ENCODE measurements around the gene SLC35C1. TPM values are rescaled to one million over a fixed set of nuclear protein-coding genes. Genes with fewer than 3 reads are reported as not detected.

SLC35C1 gene
- total and polyA plus RNA-seq, 8 donors = 6.6 to 30.7 (median 7.7) TPM

GRCh38 chr11:45809456-45810395 is 4.8 kb downstream of the SLC35C1 start:
- intact Hi-C loops (cut with DNase I) = no loop called here
- H3K9me3 ChIP-seq = no peaks in the 10 kb centered on the region

GRCh38 chr11:45810431-45811108 is 5.6 kb downstream of the SLC35C1 start:
- H3K4me1 ChIP-seq = peaks cover 27 to 42% of the 10 kb centered on the region in 2 donors
- no peaks in the 10 kb centered on the region for H3K27me3 ChIP-seq
- DNase-seq (no peak), ATAC-seq (no peak)
- H3K9me3 ChIP-seq = no peaks in the 10 kb centered on the region
- no peak for TF ChIP-seq CTCF (IDR thresholded peaks at IDR 0.05)
- H3K27ac ChIP-seq = no peak overlapping the region
- intact Hi-C loops (cut with DNase I) = no loop called here
- H3K36me3 ChIP-seq = peaks cover 0 to 50% of the 10 kb centered on the region in 2 donors
- H3K4me3 ChIP-seq = no peak overlapping the region

More at GRCh38 chr11:45809456-45810395, 4.8 kb downstream of the SLC35C1 start:
- H3K27ac ChIP-seq = no peak overlapping the region
- peaks cover 0 to 50% of the 10 kb centered on the region in 2 donors for H3K36me3 ChIP-seq
- no peak overlapping the region for H3K4me3 ChIP-seq
- H3K4me1 ChIP-seq = peaks cover 28 to 45% of the 10 kb centered on the region in 2 donors
- DNase-seq (no peak), ATAC-seq (no peak)
- H3K27me3 ChIP-seq = no peaks in the 10 kb centered on the region
- TF ChIP-seq CTCF (IDR thresholded peaks at IDR 0.05) = no peak

DNA sequence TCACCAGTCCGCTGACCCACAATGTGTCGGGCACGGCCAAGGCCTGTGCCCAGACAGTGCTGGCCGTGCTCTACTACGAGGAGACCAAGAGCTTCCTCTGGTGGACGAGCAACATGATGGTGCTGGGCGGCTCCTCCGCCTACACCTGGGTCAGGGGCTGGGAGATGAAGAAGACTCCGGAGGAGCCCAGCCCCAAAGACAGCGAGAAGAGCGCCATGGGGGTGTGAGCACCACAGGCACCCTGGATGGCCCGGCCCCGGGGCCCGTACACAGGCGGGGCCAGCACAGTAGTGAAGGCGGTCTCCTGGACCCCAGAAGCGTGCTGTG is 6.1 kb downstream of the SLC35C1 start:
- Histone ChIP-seq H3K27ac (no peak overlapping the region), H3K27me3 (no peaks in the 10 kb centered on the region), H3K36me3 (peaks cover 0 to 50% of the 10 kb centered on the region in 2 donors), H3K9me3 (no peaks in the 10 kb centered on the region), H3K4me1 (peaks cover 22 to 37% of the 10 kb centered on the region in 2 donors), H3K4me3 (no peak overlapping the region)
- TF ChIP-seq CTCF (IDR thresholded peaks at IDR 0.05) = no peak
- ATAC-seq (no peak), DNase-seq (no peak)
- intact Hi-C loops (cut with DNase I) = no loop called here

- peaks cover 16 to 30% of the 10 kb centered on the region in 2 donors for H3K4me1 ChIP-seq
- ATAC-seq (no peak), DNase-seq (no peak)
- no peaks in the 10 kb centered on the region for H3K27me3 ChIP-seq
- H3K27ac ChIP-seq = no peak overlapping the region
- intact Hi-C loops (cut with DNase I) = no loop called here
- no peak overlapping the region for H3K4me3 ChIP-seq
- H3K36me3 ChIP-seq = peaks cover 0 to 50% of the 10 kb centered on the region in 2 donors
- TF ChIP-seq CTCF (IDR thresholded peaks at IDR 0.05) = no peak
- no peaks in the 10 kb centered on the region for H3K9me3 ChIP-seq
Measured at GRCh38 chr11:45811571-45812290, 6.8 kb downstream of the SLC35C1 start.
